ENCODE measurements around the gene EDNRA.

The EDNRA gene

GRCh38 chr4:147508346-147508745, 27.4 kb downstream of the EDNRA start:
- no peak for DNase-seq

GRCh38 chr4:147509386-147509785, 28.5 kb downstream of the EDNRA start:
- no peak for DNase-seq

GRCh38 chr4:147510962-147511668, 30.2 kb downstream of the EDNRA start:
- DNase-seq: no peak

- DNase-seq: no peak
These were observed 32.2 kb downstream of the EDNRA start for GRCh38 chr4:147513091-147513490.

- no peak for DNase-seq
These were observed 33.1 kb downstream of the EDNRA start for GRCh38 chr4:147513952-147514351.

GRCh38 chr4:147515220-147515936, 34.5 kb downstream of the EDNRA start:
- no peak for DNase-seq

- no peak for DNase-seq
These were observed 35.2 kb downstream of the EDNRA start for GRCh38 chr4:147516133-147516532.

- DNase-seq: no peak
These were observed 37.2 kb downstream of the EDNRA start for GRCh38 chr4:147518086-147518485.

GRCh38 chr4:147518846-147519767, 38.2 kb downstream of the EDNRA start:
- no peak for DNase-seq

- DNase-seq: no peak
These were observed 43.7 kb downstream of the EDNRA start for GRCh38 chr4:147524601-147525000.

GRCh38 chr4:147525494-147526271, 44.8 kb downstream of the EDNRA start:
- DNase-seq: no peak

GRCh38 chr4:147526272-147526654, 45.4 kb downstream of the EDNRA start:
- DNase-seq: no peak

- no peak for DNase-seq
These were observed 47.2 kb downstream of the EDNRA start for GRCh38 chr4:147528054-147528453.

GRCh38 chr4:147530134-147530533, 49.2 kb downstream of the EDNRA start:
- DNase-seq: no peak

- no peak for DNase-seq
These were observed 49.8 kb downstream of the EDNRA start for GRCh38 chr4:147530723-147531122.

- no peak for DNase-seq
These were observed 52.0 kb downstream of the EDNRA start for GRCh38 chr4:147532896-147533295.

- no peak for DNase-seq
These were observed 52.4 kb downstream of the EDNRA start for GRCh38 chr4:147533331-147533730.

- DNase-seq: no peak
These were observed 54.2 kb downstream of the EDNRA start for GRCh38 chr4:147535124-147535523.

- DNase-seq: no peak
These were observed 57.8 kb downstream of the EDNRA start for GRCh38 chr4:147538711-147539110.

GRCh38 chr4:147539959-147540358, 59.1 kb downstream of the EDNRA start:
- no peak for DNase-seq

- no peak for DNase-seq
These were observed 61.5 kb downstream of the EDNRA start for GRCh38 chr4:147542229-147542990.

- DNase-seq: no peak
These were observed 62.1 kb downstream of the EDNRA start for GRCh38 chr4:147543034-147543433.
